ENCODE measurements around the gene DRC3.

DNA sequence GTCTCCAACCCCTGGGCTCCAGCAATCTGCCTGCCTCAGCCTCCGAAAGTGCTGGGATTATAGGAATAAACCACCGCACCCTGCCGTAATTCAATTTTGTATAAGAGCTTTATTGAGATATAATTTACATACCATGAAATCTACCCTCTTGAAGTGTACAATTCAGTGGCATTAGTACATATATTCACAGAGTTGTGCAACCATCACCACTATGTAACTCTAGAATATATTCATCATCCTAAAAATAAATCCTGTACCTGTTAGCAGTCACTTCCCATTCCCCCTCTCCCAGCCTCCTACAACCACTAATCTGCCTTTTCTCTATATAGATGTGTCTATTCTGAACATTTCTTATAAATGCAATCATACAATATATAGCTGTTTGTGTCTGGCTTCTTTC is 26.6 kb upstream of the DRC3 start:
- TF ChIP-seq, protein P1, sequence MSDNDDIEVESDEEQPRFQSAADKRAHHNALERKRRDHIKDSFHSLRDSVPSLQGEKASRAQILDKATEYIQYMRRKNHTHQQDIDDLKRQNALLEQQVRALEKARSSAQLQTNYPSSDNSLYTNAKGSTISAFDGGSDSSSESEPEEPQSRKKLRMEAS (IDR thresholded peaks at IDR 0.05; ENCODE audit: insufficient read depth, insufficient read length): no peak
- TF ChIP-seq POLR2AphosphoS5 (IDR thresholded peaks at IDR 0.05; ENCODE audit: insufficient read depth, low read depth, low read length): no peak
- TF ChIP-seq, protein P2, sequence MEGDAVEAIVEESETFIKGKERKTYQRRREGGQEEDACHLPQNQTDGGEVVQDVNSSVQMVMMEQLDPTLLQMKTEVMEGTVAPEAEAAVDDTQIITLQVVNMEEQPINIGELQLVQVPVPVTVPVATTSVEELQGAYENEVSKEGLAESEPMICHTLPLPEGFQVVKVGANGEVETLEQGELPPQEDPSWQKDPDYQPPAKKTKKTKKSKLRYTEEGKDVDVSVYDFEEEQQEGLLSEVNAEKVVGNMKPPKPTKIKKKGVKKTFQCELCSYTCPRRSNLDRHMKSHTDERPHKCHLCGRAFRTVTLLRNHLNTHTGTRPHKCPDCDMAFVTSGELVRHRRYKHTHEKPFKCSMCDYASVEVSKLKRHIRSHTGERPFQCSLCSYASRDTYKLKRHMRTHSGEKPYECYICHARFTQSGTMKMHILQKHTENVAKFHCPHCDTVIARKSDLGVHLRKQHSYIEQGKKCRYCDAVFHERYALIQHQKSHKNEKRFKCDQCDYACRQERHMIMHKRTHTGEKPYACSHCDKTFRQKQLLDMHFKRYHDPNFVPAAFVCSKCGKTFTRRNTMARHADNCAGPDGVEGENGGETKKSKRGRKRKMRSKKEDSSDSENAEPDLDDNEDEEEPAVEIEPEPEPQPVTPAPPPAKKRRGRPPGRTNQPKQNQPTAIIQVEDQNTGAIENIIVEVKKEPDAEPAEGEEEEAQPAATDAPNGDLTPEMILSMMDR (IDR thresholded peaks at IDR 0.05; ENCODE audit: extremely low read depth in 1 of 2, insufficient read depth in 1 of 2, low read depth in 1 of 2, low read length in 2 of 2): no peak
- no peak for TF ChIP-seq EZH2 (IDR thresholded peaks at IDR 0.05; ENCODE audit: borderline replicate concordance, low read depth, low read length, severe bottlenecking)
- no peak for TF ChIP-seq POLR2A (IDR thresholded peaks at IDR 0.05; ENCODE audit: low read depth, low read length)
